Gastroesophageal sphincter (tissue), 4 donors: ENCODE data around the gene ADAMTS12. TPM values are rescaled to one million over a fixed set of nuclear protein-coding genes. Genes with fewer than 3 reads are reported as not detected.

Experiments
- ATAC-seq: fragments of 150-250 bp; one replicate; pipeline ENCODE4 v1.9.1; 2016; ENCODE audit warnings: mild to moderate bottlenecking, moderate library complexity
- H3K27ac ChIP-seq, 4 donors: fragments of 200-600 bp; sonication (generic) in 3 of 4; 1 replicate in 3 of 4; 2 replicates in 1 of 4; pipeline ENCODE4 v1.5.1; 2016 to 2019
- H3K27me3 ChIP-seq: fragments of 200-600 bp; sonication (generic); one replicate; pipeline ENCODE4 v1.5.1; 2019
- H3K36me3 ChIP-seq, 2 donors: fragments of 200-600 bp; sonication (generic); one replicate each; pipeline ENCODE4 v1.5.1; 2019; ENCODE audit warnings: control low read depth in 1 of 2
- H3K4me1 ChIP-seq, 3 donors: fragments of 200-600 bp; sonication (generic); 1 replicate in 2 of 3; 2 replicates in 1 of 3; pipeline ENCODE4 v1.5.1; 2016 to 2019; ENCODE audit warnings: control low read depth in 2 of 3
- H3K4me3 ChIP-seq, 2 donors: fragments of 200-600 bp; sonication (generic); one replicate each; pipeline ENCODE4 v1.5.1; 2019; ENCODE audit warnings: mild to moderate bottlenecking in 1 of 2, moderate library complexity in 1 of 2
- H3K9me3 ChIP-seq, 3 donors: fragments of 200-600 bp; sonication (generic); one replicate each; pipeline ENCODE4 v1.5.1; 2017 to 2019; ENCODE audit warnings: control low read depth in 2 of 3
- EP300 ChIP-seq: sonication (generic); formaldehyde crosslinking; IDR thresholded peaks from one replicate; pipeline ENCODE4 v1.6.1; 2017; ENCODE audit warnings: antibody characterized with exemption, mild to moderate bottlenecking
- POLR2A ChIP-seq, 2 donors: fragments of 450-650 bp; IDR thresholded peaks; one replicate each; pipeline ENCODE4 v1.6.1; 2017; ENCODE audit warnings: antibody characterized with exemption in 2 of 2, mild to moderate bottlenecking in 2 of 2, moderate library complexity in 1 of 2
- POLR2AphosphoS5 ChIP-seq: sonication (generic); formaldehyde crosslinking; IDR thresholded peaks from one replicate; pipeline ENCODE4 v1.6.1; 2017; ENCODE audit warnings: antibody characterized with exemption
- WGBS, 2 donors: methylation state at CpG; one replicate each; pipeline ENCODE4 v1.1.5; 2018; ENCODE audit warnings: low coverage in 1 of 2; 5-methylcytosine and 5-hydroxymethylcytosine counted together
- total RNA-seq, 4 donors: library from RNA; depleted of rRNA; stranded (reverse); fragments of >200 nt; gene quantifications; one replicate each; pipeline ENCODE4 v1.1.0, GENCODE V29; 2016
- TF ChIP-seq, protein P1 (sequence below), 4 experiments: fragments of 200-600 bp in 2 of 4; fragments of 450-650 bp in 2 of 4; sonication (generic) in 1 of 4; IDR thresholded peaks; one replicate each; pipeline ENCODE4 v1.5.1; 2017 to 2019; ENCODE audit warnings: antibody characterized with exemption in 4 of 4, mild to moderate bottlenecking in 2 of 4, moderate library complexity in 2 of 4

ADAMTS12 gene
- total RNA-seq, 4 donors from 2014 or later: 2.6 to 6.5 (median 5.2) TPM

- ATAC-seq: no peak
- Histone ChIP-seq H3K27ac (no peak overlapping the region), H3K36me3 (no peaks in the 10 kb centered on the region), H3K4me1 (no peaks in the 10 kb centered on the region), H3K9me3 (no peaks in the 10 kb centered on the region), H3K27me3 (no peaks in the 10 kb centered on the region), H3K4me3 (no peak overlapping the region)
- WGBS, 2 donors: 62 to 91% methylated on average over 3 of the region's 4 CpGs
- TF ChIP-seq POLR2AphosphoS5 (no peak), POLR2A (IDR thresholded peaks at IDR 0.05) (no peak), EP300 (no peak)
- TF ChIP-seq, protein P1, sequence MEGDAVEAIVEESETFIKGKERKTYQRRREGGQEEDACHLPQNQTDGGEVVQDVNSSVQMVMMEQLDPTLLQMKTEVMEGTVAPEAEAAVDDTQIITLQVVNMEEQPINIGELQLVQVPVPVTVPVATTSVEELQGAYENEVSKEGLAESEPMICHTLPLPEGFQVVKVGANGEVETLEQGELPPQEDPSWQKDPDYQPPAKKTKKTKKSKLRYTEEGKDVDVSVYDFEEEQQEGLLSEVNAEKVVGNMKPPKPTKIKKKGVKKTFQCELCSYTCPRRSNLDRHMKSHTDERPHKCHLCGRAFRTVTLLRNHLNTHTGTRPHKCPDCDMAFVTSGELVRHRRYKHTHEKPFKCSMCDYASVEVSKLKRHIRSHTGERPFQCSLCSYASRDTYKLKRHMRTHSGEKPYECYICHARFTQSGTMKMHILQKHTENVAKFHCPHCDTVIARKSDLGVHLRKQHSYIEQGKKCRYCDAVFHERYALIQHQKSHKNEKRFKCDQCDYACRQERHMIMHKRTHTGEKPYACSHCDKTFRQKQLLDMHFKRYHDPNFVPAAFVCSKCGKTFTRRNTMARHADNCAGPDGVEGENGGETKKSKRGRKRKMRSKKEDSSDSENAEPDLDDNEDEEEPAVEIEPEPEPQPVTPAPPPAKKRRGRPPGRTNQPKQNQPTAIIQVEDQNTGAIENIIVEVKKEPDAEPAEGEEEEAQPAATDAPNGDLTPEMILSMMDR (IDR thresholded peaks at IDR 0.05): no peak
Observed at GRCh38 chr5:33507426-33507825, 384.4 kb downstream of the ADAMTS12 start.

DNA sequence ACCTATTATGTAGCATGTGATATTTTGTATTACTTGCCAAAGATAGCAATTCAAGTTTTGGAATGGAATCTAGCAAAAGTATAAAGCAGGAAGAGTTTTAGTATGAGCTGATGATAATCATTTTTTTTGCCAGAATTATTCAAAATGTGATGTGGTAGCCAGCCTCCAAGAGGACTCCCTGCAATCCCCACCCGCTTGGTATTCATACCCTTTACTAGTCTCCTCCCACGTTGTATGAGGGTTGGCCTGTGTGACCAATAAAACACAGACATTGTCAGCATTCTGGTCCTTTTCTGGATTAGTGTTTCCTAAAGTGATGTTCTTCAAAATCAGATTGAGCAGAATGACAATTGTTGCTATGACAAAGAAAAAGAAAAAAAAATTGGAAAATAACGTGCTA lies 387.2 kb downstream of the ADAMTS12 start:
- no peak overlapping the region for H3K4me3 ChIP-seq
- no peaks in the 10 kb centered on the region for H3K27me3 ChIP-seq
- H3K27ac ChIP-seq: no peak overlapping the region
- no peak for TF ChIP-seq POLR2A (IDR thresholded peaks at IDR 0.05)
- TF ChIP-seq EP300: no peak
- TF ChIP-seq, protein P1 (IDR thresholded peaks at IDR 0.05): no peak
- no peak for TF ChIP-seq POLR2AphosphoS5
- no peaks in the 10 kb centered on the region for H3K9me3 ChIP-seq
- H3K36me3 ChIP-seq: no peaks in the 10 kb centered on the region
- WGBS, 2 donors: 75 to 81% methylated on average over 3 of the region's 3 CpGs
- ATAC-seq: no peak
- no peaks in the 10 kb centered on the region for H3K4me1 ChIP-seq

DNA sequence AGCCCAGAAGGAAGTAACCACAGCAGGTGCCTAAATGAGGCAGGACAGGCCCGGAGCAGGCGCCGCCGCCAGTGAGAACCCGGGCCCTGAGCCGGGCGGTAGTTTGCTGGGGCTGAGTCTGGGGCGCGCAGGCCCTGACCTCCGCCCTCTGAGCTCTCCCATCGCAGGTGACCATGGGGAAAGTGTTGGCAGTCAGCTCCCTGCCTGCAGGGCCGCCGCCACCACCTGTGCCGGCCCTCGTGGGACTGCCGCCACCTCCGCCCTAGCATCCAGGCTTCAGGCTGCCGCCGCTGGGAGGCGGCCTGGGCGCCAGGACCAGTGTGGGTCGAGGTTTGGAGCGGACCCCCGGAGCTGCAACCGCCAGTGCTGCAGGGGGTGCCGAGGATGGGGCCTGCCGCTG lies 389.9 kb downstream of the ADAMTS12 start:
- TF ChIP-seq EP300: no peak
- no peak for TF ChIP-seq POLR2AphosphoS5
- TF ChIP-seq, protein P1 (IDR thresholded peaks at IDR 0.05): no peak
- TF ChIP-seq POLR2A (IDR thresholded peaks at IDR 0.05): no peak
- WGBS, 2 donors: 95% methylated on average over 7 of the region's 27 CpGs; no CpG with 5 or more reads in 1 of the 2 donors
- H3K9me3 ChIP-seq: no peaks in the 10 kb centered on the region
- H3K27ac ChIP-seq: no peak overlapping the region
- H3K27me3 ChIP-seq: no peaks in the 10 kb centered on the region
- no peak overlapping the region for H3K4me3 ChIP-seq
- no peak for ATAC-seq
- H3K4me1 ChIP-seq: no peaks in the 10 kb centered on the region
- H3K36me3 ChIP-seq: no peaks in the 10 kb centered on the region

- Histone ChIP-seq H3K27ac (no peak overlapping the region), H3K36me3 (no peaks in the 10 kb centered on the region), H3K4me3 (no peak overlapping the region), H3K9me3 (no peaks in the 10 kb centered on the region), H3K27me3 (no peaks in the 10 kb centered on the region), H3K4me1 (no peaks in the 10 kb centered on the region)
- TF ChIP-seq POLR2A (IDR thresholded peaks at IDR 0.05): no peak
- TF ChIP-seq, protein P1 (IDR thresholded peaks at IDR 0.05): no peak
- no peak for TF ChIP-seq POLR2AphosphoS5
- TF ChIP-seq EP300: no peak
- no peak for ATAC-seq
- 92 to 100% methylated on average over 2 of the region's 4 CpGs for WGBS, 2 donors
Observed at GRCh38 chr5:33501260-33501659, 390.5 kb downstream of the ADAMTS12 start.

- peaks cover 0 to 11% (median 0%) of the 10 kb centered on the region in 3 donors for H3K4me1 ChIP-seq
- H3K36me3 ChIP-seq: no peaks in the 10 kb centered on the region
- TF ChIP-seq EP300: no peak
- TF ChIP-seq, protein P1 (IDR thresholded peaks at IDR 0.05): no peak
- no peak for TF ChIP-seq POLR2AphosphoS5
- TF ChIP-seq POLR2A (IDR thresholded peaks at IDR 0.05): no peak
- no peak for ATAC-seq
- H3K9me3 ChIP-seq: no peaks in the 10 kb centered on the region
- 0 to 7% methylated on average over 1 of the region's 1 CpG for WGBS, 2 donors
- H3K27ac ChIP-seq: no peak overlapping the region
- H3K4me3 ChIP-seq: no peak overlapping the region
- no peaks in the 10 kb centered on the region for H3K27me3 ChIP-seq
Observed at GRCh38 chr5:33494466-33494865, 397.3 kb downstream of the ADAMTS12 start.
